A549 (cell line): ENCODE data around the gene C12orf42.

Source experiments
- BCL3 ChIP-seq: fragments of >200 bp; sonication (Bioruptor Twin); formaldehyde crosslinking; IDR thresholded peaks from 3 replicates; pipeline ENCODE4 v1.6.1; 2016
- CTCF ChIP-seq: fragments of >200 bp; sonication (Bioruptor Twin); formaldehyde crosslinking; IDR thresholded peaks from 3 replicates; pipeline ENCODE4 v1.5.1; 2016
- EP300 ChIP-seq, 2 experiments: fragments of >200 bp; sonication (Bioruptor Twin); formaldehyde crosslinking; IDR thresholded peaks; 2 replicates in 1 of 2; 3 replicates in 1 of 2; pipeline ENCODE4 v1.6.1; 2016 to 2017
- ESRRA ChIP-seq: fragments of 150-350 bp; IDR thresholded peaks from 2 replicates; pipeline ENCODE4 v1.6.1; 2014; ENCODE audit warnings: mild to moderate bottlenecking, low read length, borderline replicate concordance
- PBX3 ChIP-seq: IDR thresholded peaks from 2 replicates; pipeline ENCODE4 v1.6.1; 2012
- POLR2A ChIP-seq: IDR thresholded peaks from 2 replicates; pipeline ENCODE4 v1.6.1; 2012; ENCODE audit warnings: mild to moderate bottlenecking, low read length
- RAD21 ChIP-seq, 2 experiments: fragments of >200 bp in 1 of 2; sonication (Bioruptor Twin) in 1 of 2; formaldehyde crosslinking in 1 of 2; IDR thresholded peaks in 1 of 2; conservative IDR thresholded peaks in 1 of 2; 2 replicates in 1 of 2; 3 replicates in 1 of 2; pipeline ENCODE4 v1.6.1; 2012 to 2018; ENCODE audit warnings: inconsistent platforms in 1 of 2
- REST ChIP-seq: fragments of 200-600 bp; sonication (generic); IDR thresholded peaks from 2 replicates; pipeline ENCODE4 v1.6.1; 2016; ENCODE audit warnings: antibody characterized with exemption, mild to moderate bottlenecking, moderate library complexity
- ZNF302 ChIP-seq: fragments of 250-450 bp; sonication (Bioruptor Pico); IDR thresholded peaks from 2 replicates; pipeline ENCODE4 v1.9.0; 2021; ENCODE audit warnings: inconsistent platforms, mild to moderate bottlenecking, moderate library complexity

GRCh38 chr12:103382736-103383346, 112.9 kb downstream of the C12orf42 start:
- TF ChIP-seq RAD21 (conservative IDR thresholded peaks at IDR 0.05 in 1 of 2, IDR thresholded peaks at IDR 0.05 in 1 of 2): no peak
- no peak for TF ChIP-seq ZNF302 (CRISPR knock-in tag)
- TF ChIP-seq PBX3: no peak
- TF ChIP-seq ESRRA: no peak
- TF ChIP-seq POLR2A: no peak
- no peak for TF ChIP-seq REST
- no peak for TF ChIP-seq CTCF
- no peak for TF ChIP-seq BCL3
- no peak for TF ChIP-seq EP300 (IDR thresholded peaks at IDR 0.05)
